Epithelial cell of proximal tubule (primary cell): ENCODE measurements around the gene SRGAP1. TPM values are rescaled to one million over a fixed set of nuclear protein-coding genes. Genes with fewer than 3 reads are reported as not detected.
A peak's percentile ranks its signal among the peaks of the same experiment; 100 is the strongest.

Experiments
- DNase-seq: peaks from one replicate; pipeline ENCODE4 v3.0.0-alpha.2; 2011; ENCODE audit warnings: low read depth
- H3K4me3 ChIP-seq: 2 replicates; pipeline ENCODE4 v1.5.1; 2011; ENCODE audit warnings: low read depth, mild to moderate bottlenecking, low read length
- total RNA-seq: library from RNA; depleted of rRNA; stranded (reverse); fragments of >200 nt; gene quantifications from 2 replicates; pipeline ENCODE4 v1.2.3, GENCODE V29; 2015
- TF ChIP-seq, protein P1 (sequence below): conservative IDR thresholded peaks from 2 replicates; pipeline ENCODE4 v1.5.1; 2012; ENCODE audit warnings: low read depth, mild to moderate bottlenecking, low read length

Gene SRGAP1
- total RNA-seq, 1 donor from 2014 or later, result 9.4 TPM

GRCh38 chr12:64137117-64137516 is 292.6 kb downstream of the SRGAP1 start:
- TF ChIP-seq, protein P1, sequence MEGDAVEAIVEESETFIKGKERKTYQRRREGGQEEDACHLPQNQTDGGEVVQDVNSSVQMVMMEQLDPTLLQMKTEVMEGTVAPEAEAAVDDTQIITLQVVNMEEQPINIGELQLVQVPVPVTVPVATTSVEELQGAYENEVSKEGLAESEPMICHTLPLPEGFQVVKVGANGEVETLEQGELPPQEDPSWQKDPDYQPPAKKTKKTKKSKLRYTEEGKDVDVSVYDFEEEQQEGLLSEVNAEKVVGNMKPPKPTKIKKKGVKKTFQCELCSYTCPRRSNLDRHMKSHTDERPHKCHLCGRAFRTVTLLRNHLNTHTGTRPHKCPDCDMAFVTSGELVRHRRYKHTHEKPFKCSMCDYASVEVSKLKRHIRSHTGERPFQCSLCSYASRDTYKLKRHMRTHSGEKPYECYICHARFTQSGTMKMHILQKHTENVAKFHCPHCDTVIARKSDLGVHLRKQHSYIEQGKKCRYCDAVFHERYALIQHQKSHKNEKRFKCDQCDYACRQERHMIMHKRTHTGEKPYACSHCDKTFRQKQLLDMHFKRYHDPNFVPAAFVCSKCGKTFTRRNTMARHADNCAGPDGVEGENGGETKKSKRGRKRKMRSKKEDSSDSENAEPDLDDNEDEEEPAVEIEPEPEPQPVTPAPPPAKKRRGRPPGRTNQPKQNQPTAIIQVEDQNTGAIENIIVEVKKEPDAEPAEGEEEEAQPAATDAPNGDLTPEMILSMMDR, result no peak
- H3K4me3 ChIP-seq, result no peak overlapping the region
- DNase-seq, result no peak

DNA sequence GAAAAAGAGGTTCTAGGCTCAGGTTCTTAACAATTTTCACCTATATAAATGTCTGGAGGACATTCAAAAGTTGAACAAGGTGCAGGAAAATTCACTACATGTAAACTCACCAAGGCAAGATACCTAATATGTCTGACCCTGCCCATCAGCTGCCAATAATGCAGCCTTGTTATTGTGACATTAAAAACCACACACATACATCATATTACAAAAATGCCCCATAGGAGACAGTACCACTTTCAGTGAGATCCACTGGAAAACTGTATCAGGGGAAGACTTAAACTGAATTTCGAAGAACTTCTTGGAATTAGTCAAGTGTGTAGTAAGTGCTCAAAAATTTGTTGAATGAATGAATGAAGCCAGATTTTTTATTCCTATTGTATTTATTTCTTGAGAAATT is 294.5 kb downstream of the SRGAP1 start:
- no peak overlapping the region for H3K4me3 ChIP-seq
- no peak for DNase-seq
- TF ChIP-seq, protein P1, result no peak

DNA sequence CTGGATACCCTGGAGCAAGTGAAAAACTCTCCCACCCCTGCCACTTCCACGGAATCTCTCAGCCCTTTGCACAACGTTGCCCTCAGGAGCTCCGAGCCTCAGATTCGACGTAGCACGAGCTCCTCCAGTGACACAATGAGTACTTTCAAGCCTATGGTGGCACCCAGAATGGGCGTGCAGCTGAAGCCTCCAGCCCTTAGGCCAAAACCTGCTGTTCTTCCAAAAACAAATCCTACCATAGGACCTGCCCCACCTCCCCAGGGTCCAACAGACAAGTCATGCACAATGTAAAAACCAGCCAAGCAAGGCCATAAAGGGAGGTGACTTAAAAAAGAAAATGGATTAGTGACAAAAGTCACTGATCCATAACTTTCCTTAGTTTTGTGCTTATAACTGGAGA is 297.9 kb downstream of the SRGAP1 start:
- H3K4me3 ChIP-seq, result no peak overlapping the region
- TF ChIP-seq, protein P1, result no peak
- no peak for DNase-seq

DNA sequence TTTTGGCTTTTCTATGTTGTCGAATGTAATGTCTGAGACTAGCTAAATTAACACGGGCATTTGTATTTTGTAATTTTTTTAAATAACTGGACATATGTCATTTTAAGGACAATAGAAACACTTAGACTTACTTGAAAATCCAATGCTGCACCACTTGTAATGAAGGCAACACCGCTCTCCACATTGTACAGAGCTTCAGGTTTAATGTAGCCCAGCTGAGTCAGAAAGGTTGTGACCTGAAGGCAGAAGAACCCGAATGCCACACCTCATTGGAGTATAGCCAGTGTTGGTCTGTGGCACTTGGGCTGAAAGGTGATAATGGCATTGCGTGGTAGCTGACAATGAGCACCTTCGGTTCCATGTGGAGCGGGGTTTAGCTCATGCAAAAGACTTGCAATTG is 298.3 kb downstream of the SRGAP1 start:
- no peak for DNase-seq
- H3K4me3 ChIP-seq, result no peak overlapping the region
- TF ChIP-seq, protein P1, result no peak

DNA sequence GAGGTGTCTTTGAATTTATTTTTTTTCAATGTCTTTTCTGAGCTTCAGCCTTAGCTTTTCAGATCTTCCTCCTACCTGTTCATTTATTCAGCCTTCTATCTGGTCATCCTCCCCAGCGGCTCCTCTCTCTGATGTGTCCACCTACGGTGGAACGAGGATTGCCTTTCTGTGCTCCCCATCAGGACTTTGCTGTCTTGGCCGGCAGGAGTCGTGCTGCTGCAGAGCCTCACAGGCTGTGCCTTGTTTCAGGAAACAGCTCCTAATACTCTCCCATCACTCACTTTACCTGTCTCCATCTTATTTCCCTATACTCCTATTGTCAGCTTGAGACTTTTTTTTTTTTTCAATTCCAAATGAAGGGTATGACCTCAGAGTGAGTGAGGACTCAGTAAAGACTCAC is 300.7 kb downstream of the SRGAP1 start:
- TF ChIP-seq, protein P1, result no peak
- no peak overlapping the region for H3K4me3 ChIP-seq
- no peak for DNase-seq

DNA sequence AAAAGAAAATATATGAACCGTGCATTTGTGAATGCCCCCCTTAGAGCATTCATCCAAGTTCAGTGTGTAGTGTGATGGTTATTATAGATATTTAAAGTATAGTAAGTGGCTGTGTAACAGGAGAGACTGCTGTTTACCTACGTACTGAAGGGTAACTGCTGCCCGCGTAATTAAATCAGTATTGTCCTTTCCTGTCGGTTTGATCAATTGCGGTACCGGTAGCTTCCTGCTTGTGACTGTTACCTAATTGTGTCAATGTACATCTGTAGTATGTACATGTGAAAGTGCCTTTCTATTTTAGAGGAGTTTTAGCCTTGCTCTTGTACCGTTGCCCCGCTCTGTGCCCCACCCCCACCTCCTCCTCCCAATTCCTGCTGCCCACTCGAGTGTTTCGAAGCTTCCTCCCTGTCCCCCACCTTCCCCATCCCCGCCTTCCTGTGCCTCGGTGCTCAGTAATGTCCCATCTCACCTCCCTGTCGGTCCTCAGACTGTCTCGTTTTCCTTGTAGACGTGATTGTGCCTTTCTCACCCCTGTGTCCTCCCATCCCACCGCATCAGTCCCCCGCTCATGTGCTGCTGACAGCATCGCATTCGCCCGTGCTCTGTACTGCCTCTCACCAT is 302.6 kb downstream of the SRGAP1 start:
- DNase-seq, result no peak
- TF ChIP-seq, protein P1, result no peak
- H3K4me3 ChIP-seq, result peak overlapping the region; percentile 37

GRCh38 chr12:64147875-64148274 is 303.4 kb downstream of the SRGAP1 start:
- no peak overlapping the region for H3K4me3 ChIP-seq
- TF ChIP-seq, protein P1, result no peak
- no peak for DNase-seq
